Right lobe of liver (tissue), 4 donors: Measurements from ENCODE around the gene NSG1.

ENCODE experiments used
- POLR2A ChIP-seq: fragments of 450-650 bp; IDR thresholded peaks from one replicate; pipeline ENCODE4 v1.6.1; 2017; ENCODE audit warnings: antibody characterized with exemption, mild to moderate bottlenecking
- TF ChIP-seq, protein P1 (sequence below), 4 donors: fragments of 200-600 bp in 3 of 4; fragments of 450-650 bp in 1 of 4; IDR thresholded peaks; one replicate each; pipeline versions ENCODE4 v1.5.1 to v1.8.0; 2016 to 2022; ENCODE audit warnings: antibody characterized with exemption in 4 of 4, mild to moderate bottlenecking in 2 of 4
- donor health status: DM: no; HTN: no; CAD: no.
- donor health status: DM: no; HTN: no; CAD: no.
- donor health status: DM: no; HTN: yes; CAD: no.

DNA sequence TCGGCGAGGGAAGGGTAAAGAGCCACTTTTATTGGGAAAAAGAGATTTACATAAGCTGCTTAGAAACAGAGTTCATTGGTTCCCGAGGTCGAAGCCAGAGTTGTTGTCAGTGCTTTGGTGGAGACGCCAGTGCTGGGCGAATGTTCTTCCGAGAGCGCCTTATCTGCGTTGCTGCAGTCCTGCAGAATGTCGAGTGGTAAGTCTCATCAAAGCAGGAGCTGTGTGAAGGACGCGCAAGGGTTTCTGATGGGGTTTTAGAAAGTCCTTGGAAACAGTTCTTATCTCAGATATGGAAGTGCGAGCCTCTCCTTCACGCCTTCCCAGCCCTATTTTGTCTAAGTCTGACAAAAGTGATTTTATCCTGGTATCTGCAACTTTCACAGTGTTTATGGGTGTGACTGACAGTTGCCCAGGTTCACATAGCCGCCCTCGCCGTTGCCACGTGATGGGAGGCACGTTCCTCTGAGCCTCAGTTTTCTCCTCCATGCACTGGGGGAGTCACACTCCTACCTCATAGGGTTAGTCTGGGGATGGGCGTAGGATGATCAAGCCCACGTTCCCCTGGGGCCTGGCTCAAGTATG is 47.3 kb upstream of the NSG1 start:
- TF ChIP-seq, protein P1, sequence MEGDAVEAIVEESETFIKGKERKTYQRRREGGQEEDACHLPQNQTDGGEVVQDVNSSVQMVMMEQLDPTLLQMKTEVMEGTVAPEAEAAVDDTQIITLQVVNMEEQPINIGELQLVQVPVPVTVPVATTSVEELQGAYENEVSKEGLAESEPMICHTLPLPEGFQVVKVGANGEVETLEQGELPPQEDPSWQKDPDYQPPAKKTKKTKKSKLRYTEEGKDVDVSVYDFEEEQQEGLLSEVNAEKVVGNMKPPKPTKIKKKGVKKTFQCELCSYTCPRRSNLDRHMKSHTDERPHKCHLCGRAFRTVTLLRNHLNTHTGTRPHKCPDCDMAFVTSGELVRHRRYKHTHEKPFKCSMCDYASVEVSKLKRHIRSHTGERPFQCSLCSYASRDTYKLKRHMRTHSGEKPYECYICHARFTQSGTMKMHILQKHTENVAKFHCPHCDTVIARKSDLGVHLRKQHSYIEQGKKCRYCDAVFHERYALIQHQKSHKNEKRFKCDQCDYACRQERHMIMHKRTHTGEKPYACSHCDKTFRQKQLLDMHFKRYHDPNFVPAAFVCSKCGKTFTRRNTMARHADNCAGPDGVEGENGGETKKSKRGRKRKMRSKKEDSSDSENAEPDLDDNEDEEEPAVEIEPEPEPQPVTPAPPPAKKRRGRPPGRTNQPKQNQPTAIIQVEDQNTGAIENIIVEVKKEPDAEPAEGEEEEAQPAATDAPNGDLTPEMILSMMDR (IDR thresholded peaks at IDR 0.05) = no peak
- TF ChIP-seq POLR2A = no peak
